Fibroblast of skin of left quadriceps (primary cell): ENCODE data around the gene PFKFB2.

Experiments used
- DNase-seq, 2 experiments: peaks; one replicate each; pipeline ENCODE4 v3.0.0-alpha.2; 2013; ENCODE audit warnings: low read depth in 2 of 2

The PFKFB2 gene

DNA sequence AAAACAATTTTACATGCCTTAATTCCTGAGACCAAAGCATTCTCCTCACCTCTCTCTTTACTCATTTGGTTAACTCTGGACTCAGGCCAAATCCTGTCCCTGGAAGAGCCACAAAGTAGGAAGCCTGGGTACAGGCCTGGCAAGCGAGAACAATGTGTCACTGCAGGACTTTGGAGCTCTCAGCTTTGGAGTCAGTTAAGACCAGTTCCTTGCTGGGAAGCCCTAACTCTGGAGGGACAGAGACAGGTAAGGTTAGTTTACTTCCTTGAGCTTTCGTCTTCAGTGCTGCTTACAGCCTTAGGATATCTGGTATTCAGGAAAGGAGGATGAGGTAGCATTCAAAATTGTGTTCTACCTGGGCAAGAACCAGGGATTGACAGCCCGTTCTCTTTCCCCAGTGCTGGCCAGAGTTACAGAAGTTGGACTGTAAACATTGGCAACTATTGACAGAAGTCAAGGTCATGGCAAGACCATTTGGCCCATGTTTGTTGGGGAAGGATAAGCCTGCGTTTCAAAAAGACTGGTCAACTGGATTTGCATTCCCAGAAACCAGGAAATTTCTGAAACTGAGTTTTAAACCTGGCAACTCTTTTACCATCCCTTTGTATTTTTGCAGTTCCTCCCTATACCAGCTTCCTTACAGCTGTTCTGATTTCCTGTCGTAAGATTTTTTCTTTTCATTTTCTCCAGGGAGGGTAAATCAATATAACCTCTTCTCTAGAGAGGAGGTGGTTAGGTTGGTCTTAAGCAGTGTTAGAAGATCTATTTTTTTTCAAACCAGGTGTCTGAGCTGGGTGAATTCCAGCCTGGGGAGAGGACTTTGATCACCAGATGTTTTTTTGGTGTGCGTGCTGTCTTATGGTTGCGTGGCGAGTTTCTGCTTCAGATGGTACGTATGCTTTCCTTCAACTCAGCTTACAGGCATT is 35.9 kb downstream of the PFKFB2 start, which contains the start of gene C4BPB:
Gene C4BPB, plus strand, starts transcription at position 160 of the 926 bp plus-strand sequence. Its CDS starts 672 bp downstream, at position 832.
- DNase-seq: peak in 1 of 2 experiments; percentile 5

DNA sequence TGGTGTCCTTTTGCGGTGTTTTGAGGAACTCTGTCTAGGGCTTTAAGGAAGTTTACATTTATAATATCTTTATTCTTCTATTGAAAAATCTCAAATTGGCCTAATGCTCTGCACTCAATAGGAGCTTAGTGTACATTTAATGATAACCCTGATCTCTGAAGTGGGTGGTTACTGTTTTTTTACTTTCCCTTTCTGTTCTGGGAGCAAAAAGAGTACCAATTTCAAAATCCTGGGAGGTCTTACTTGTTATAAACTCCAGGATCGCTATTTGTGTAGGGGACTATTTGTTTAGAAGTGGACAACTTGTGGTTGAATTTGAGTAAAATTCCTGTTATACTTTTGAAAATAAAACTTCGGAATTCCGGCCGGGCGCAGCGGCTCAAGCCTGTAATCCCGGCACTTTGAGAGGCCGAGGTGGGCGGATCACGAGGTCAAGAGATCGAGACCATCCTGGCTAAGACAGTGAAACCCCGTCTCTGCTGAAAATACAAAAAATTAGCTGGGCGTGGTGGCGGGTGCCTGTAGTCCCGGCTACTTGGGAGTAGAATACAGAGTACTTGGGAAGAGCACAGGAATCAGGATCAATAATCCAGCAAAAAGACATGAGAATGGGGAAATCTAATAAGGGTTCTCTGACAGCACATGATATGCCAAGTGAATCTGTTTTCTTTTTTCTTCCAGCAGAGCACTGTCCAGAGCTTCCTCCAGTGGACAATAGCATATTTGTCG is 36.7 kb downstream of the PFKFB2 start:
- no peak for DNase-seq

- no peak for DNase-seq
These were observed 38.3 kb downstream of the PFKFB2 start for GRCh38 chr1:207091200-207091908.

- DNase-seq: no peak
These were observed 40.9 kb downstream of the PFKFB2 start for GRCh38 chr1:207093944-207094343.

- no peak for DNase-seq
These were observed 44.8 kb downstream of the PFKFB2 start for GRCh38 chr1:207097871-207098324.

GRCh38 chr1:207101720-207102119 is 48.6 kb downstream of the PFKFB2 start:
- no peak for DNase-seq

GRCh38 chr1:207102146-207102545 is 49.1 kb downstream of the PFKFB2 start:
- DNase-seq: no peak

GRCh38 chr1:207102659-207103058 is 49.6 kb downstream of the PFKFB2 start:
- DNase-seq: no peak

- no peak for DNase-seq
These were observed 50.9 kb downstream of the PFKFB2 start, which contains the start of gene C4BPA for GRCh38 chr1:207103892-207104373. C4BPA (plus strand) TSS chr1:207104233; CDS start chr1:207113026, 8,793 bp downstream.

GRCh38 chr1:207109004-207109403 is 55.9 kb downstream of the PFKFB2 start:
- no peak for DNase-seq

DNA sequence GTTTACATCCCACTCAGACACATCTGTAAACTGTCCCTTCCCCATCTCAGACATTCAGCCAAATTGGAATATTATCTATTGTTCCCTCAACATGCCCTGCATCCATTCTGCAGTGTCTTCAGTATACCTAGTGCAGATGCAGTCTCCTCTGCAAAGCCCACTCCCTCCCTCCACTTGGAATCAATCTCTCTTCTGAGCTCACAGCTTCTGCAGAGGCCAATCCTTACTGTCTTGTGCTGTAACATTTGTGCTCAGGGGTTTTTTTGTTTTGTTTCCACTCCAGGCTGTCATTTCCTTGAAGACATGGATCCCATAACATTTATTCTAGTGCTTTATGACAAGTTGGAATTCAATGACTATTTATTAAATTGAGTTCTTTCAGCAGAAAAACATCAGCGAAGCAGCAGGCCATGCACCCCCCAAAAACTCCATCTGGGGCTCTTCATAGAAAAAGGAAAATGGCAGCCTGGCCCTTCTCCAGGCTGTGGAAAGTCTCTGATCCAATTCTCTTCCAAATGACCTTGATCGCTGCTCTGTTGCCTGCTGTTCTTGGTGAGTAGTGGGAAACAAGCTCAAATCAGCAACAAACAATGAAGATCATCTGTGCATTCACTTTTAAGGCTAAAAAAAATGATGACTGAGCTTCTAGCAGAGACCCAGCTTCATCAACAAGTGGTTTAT is 59.7 kb downstream of the PFKFB2 start:
- no peak for DNase-seq

DNA sequence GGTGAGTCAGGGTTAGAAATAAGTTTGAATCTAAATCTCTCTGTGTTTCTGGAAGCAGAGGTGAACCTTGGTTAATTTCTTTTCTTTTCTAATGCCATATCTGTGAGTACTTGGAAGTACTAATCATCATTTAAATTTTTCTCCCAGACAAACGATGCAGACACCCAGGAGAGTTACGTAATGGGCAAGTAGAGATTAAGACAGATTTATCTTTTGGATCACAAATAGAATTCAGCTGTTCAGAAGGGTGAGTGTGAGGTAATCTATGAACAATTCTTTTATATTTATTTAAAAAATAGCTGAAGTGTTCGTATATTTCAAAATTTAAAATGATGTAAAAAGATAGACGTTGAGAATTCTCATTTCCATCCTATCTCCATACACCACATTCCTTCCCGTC is 62.2 kb downstream of the PFKFB2 start:
- DNase-seq: peak; percentile 5 to 12

DNA sequence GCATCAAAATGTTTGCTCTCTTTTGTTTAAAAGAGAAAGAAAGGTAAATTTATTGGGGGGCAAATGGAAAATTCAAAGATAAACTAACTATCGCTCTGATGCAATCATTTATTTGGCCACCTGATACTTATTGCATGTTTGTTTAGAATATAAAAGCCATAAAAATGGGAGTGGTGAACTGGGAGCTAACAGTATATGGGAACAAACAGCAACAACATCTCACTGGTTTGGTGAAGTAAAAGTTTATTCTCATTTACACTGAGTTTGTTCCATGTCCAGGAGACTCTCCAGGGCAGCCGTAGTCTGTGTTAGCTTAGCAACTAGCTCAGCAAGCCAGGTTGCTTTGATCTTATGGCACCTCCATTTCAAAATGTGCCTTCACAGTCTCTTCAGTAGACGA is 71.3 kb downstream of the PFKFB2 start:
- DNase-seq: no peak

GRCh38 chr1:207128336-207128921 is 75.4 kb downstream of the PFKFB2 start:
- no peak for DNase-seq

DNA sequence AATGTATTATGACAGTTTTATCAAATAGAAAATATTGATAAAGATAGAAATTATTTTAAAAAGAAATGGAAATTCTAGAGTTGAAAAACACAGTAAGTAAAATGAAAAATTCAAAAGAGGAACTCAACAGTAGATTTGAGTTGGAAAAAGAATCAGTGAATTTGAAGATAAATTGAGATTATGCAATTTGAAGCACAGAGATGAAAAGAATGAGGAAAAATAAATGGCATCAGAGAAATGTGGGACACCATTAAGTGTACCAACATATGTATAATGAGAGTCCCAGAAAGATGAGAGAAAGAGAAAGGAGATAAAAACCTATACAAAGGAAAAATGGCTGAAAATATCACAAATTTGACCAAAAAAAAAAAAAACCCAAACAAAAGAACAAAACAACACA is 76.0 kb downstream of the PFKFB2 start:
- DNase-seq: no peak
